GM20431 (cell line): ENCODE results near the gene CNGB1.

Source experiments
- in situ Hi-C: fragments of 300-500 bp; cut with MseI, MboI; formaldehyde crosslinking; loops from one replicate; pipeline ENCODE4 v1.15.0; 2020; ENCODE audit warnings: low sequenced_read_pairs; ENCODE audit not compliant: unreplicated experiment

Gene CNGB1

GRCh38 chr16:57916735-57917438 lies 54.0 kb downstream of the CNGB1 start:
- in situ Hi-C loops = no loop called here

DNA sequence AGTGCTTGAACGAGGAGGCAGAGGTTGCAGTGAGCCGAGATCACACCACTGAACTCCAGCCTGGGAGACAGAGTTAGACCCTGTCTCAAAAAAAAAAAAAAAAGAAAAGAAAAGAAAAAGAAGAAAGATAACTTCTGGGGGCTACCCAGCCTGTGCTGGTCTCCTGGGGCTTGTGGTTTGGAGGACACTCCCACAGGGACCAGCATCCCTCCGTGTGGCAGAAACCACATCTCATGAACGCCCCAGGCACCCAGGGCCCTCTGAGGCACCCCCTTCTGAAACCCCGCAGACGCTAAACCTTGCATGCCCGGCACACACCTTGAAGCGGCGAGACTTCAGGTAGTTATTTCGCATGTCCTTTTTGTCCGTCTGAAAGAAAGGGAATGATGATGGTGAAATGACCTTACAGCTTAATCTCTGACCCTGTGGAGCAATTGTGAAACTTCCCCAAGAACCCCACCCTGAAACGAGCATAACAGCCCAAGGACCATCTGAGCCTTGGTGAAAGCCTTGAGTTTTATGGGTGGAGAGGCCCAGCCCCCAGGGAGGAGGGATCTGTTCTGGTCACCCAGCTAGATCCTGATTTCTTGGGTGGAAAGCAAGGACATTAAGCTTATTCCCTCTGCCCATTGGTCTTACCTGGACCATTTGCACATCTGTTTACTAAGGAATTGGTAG lies 55.0 kb downstream of the CNGB1 start:
- in situ Hi-C loops = no loop called here

DNA sequence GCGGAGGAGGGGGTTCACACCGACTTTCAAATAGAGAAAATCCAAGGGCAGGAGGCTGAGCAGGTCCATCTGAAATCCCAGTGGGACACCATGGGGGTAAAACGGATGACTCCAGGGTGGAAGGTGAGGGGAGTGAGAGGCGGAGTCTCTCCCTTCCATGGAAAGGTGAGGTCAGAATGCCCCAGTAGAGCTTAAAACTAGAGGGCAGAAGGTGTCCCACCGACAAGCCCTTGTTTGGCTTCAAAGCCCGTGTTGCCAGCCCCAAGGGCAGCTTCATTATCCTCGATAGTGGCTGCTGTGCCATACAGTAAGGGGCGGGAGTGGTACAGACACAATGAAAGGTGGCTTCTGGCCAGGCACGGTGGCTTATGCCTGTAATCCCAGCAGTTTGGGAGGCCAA lies 55.7 kb downstream of the CNGB1 start:
- in situ Hi-C loops = no loop called here

- in situ Hi-C loops = no loop called here
These were observed 56.4 kb downstream of the CNGB1 start for GRCh38 chr16:57914244-57915173.

- in situ Hi-C loops = no loop called here
These were observed 58.2 kb downstream of the CNGB1 start for GRCh38 chr16:57912529-57913260.

DNA sequence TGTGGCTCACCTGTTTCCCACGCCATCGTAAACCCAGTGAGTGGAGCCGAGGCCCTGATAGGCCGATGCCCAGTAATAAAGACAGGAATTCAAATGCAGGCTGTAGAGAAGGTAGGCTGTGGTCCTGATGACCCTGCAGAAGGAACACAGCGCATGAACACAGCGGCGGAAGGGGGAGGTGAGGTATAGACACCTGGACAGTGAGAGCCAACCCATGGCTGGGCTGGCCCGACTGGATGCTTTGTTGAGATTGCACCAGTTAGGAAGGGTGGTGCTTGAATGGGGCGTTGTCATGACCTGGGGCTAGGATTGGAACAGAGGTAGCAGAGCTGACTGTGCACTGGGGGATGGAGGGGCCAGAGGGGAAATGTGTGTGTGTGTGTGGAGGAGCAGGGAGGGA lies 59.2 kb downstream of the CNGB1 start:
- in situ Hi-C loops = no loop called here

DNA sequence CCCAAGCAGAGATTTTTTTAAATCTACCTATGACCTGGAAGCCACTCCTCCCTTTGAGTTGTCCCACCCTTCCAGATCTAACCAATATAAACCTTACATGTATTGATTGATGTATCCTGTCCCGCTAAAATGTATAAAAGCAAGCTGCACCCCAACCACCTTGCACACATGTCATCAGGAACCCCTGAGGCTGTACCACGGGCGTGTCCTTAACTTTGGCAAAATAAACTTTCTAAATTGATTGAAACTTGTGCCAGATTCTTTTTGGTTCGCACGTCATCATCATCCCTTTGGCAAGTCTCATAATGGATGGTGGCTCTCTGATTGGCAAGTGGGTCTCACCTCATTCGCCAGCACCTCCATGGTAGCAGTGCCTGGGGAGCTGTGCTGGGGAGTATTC lies 60.2 kb downstream of the CNGB1 start:
- in situ Hi-C loops = no loop called here

DNA sequence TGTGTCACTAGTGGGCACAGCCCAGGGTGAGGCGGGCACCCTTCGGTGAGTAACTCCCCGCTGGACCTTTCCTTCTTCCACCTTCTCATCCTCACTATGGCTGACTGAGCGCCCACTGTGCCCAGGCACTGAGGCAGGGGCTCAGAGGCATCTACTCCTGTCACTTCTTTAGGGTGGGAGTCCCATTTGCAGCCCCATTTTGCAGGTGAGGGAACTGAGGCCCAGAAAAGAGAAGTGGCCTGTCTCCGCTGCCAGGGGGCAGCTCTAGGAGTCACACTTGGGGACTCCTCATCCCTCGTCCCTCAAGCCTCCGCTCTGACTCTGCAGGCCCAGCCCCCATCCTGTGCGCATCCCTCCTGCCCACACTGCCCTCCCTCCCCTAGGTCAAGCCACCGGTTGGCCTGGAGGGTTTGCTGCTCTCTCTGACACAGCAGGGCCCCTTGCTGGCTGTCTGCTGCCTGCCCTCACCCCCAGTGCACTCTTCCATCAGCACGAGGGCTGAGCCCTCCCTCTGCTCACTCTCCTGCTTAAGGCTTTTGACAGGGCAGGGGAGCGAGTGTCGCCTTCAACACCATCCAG lies 62.4 kb downstream of the CNGB1 start:
- in situ Hi-C loops = loop anchor here (10.0 kb wide), 1 partner anchor 86 kb away; no protein-coding TSS in a partner anchor

GRCh38 chr16:57906382-57907316 lies 64.3 kb downstream of the CNGB1 start:
- in situ Hi-C loops = loop anchor here (10.0 kb wide), 1 partner anchor 88 kb away; no protein-coding TSS in a partner anchor

- in situ Hi-C loops = loop anchor here (10.0 kb wide), 1 partner anchor 91 kb away; no protein-coding TSS in a partner anchor
These were observed 66.8 kb downstream of the CNGB1 start for GRCh38 chr16:57904101-57904500.

DNA sequence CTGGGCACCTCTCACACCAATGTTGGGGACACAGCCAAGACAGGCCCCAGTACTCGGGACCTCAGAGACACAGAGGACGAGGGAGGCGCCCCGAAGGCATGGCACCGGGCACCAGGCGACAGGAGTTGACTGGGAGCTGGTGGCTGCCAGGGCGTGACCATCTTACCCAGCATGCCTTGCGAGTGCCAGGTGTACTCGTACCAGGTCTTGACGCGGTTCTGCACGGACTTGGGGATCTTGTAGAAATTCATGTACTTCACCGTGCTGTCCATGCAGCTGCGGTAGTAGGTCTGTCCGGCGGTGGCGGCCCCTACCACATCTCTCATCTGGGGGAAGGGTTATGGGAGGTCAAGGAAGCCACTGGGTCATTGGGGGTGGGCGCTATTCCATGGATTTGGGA lies 67.3 kb downstream of the CNGB1 start:
- in situ Hi-C loops = loop anchor here (10.0 kb wide), 1 partner anchor 91 kb away; no protein-coding TSS in a partner anchor

- in situ Hi-C loops = loop anchor here (10.0 kb wide), 1 partner anchor 93 kb away; no protein-coding TSS in a partner anchor
These were observed 69.4 kb downstream of the CNGB1 start for GRCh38 chr16:57901480-57902069.

GRCh38 chr16:57900796-57901479 lies 70.0 kb downstream of the CNGB1 start:
- in situ Hi-C loops = loop anchor here (10.0 kb wide), 1 partner anchor 94 kb away; no protein-coding TSS in a partner anchor

- in situ Hi-C loops = loop anchor here (10.0 kb wide), 2 partner anchors 95 to 115 kb away; no protein-coding TSS in a partner anchor
These were observed 70.9 kb downstream of the CNGB1 start for GRCh38 chr16:57899771-57900661.

DNA sequence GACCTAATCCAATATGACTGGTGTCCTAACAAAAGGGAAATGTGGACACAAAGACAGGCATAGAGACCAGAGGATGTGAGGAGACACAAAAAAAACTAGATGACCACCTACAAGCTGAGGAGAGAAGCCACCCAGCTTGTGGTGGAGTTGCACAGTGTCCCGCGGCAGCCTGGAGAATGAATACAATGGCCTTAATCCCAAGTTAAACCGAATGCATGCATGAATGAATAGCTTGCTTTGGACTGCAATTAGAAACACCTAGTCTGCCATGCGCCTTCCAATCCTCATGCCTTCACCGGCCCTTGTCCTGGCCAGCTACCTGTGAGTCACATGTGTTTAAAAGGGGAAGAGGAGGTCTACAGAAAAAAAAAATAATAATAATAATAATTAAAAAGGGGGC lies 72.0 kb downstream of the CNGB1 start:
- in situ Hi-C loops = loop anchor here (10.0 kb wide), 1 partner anchor 116 kb away; no protein-coding TSS in a partner anchor

GRCh38 chr16:57897996-57898395 lies 72.9 kb downstream of the CNGB1 start:
- in situ Hi-C loops = loop anchor here (10.0 kb wide), 1 partner anchor 117 kb away; no protein-coding TSS in a partner anchor
